Measurements from ENCODE around the gene PDPN.

PDPN gene

DNA sequence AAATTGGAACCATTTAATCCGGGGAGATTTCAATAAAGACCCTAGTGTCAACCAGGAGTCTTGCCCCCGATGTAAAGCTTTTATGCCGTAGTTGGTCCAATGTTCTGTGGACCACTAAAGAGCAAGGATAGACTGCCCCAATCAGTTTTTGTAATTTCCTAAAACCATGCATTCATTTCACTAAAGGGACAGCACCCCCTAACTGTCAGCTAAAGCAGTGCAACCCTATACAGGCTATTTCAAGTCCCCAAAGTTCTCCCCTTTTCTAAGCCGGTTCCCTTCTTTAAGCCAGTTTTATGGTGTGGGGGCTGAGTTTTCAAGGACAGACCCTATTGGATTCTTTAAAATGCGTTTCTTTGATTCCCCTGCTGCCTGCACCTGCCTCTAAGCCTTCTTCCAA is 12.7 kb upstream of the PDPN start:
- DNase-seq (ENCODE audit: low read depth): no peak
- TF ChIP-seq CTCF (IDR thresholded peaks at IDR 0.05; ENCODE audit: insufficient read depth, low read depth, low read length, missing control alignments): peak; percentile 22
- H3K4me3 ChIP-seq (ENCODE audit: low read length): no peak overlapping the region

- DNase-seq (ENCODE audit: low read depth): no peak
- TF ChIP-seq CTCF (IDR thresholded peaks at IDR 0.05; ENCODE audit: insufficient read depth, low read depth, low read length, missing control alignments): no peak
These were observed 10.0 kb upstream of the PDPN start for GRCh38 chr1:13573586-13573985.

DNA sequence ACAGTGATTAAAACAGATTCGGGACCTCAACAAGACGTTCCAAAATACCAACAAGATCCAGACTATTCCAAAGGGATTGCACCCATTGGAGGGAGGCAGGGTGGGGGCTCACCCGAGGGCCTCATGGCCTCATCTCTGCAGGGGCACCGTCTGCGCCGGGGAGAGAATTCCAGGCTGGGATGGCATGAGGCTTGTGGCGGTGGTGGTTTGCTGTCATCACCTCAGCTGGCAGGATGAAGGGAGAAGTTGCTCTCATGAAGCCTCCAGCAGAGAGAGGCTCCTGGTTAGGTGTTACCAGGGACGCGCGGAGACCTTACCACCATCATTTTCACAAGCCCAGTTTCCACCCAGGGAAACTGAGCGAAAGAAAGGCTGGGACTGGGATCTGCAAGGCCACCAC is 6.7 kb upstream of the PDPN start:
- no peak overlapping the region for H3K4me3 ChIP-seq (ENCODE audit: low read length)
- DNase-seq (ENCODE audit: low read depth): no peak
- TF ChIP-seq CTCF (IDR thresholded peaks at IDR 0.05; ENCODE audit: insufficient read depth, low read depth, low read length, missing control alignments): no peak

More at GRCh38 chr1:13573586-13573985, 10.0 kb upstream of the PDPN start:
- H3K4me3 ChIP-seq (ENCODE audit: low read length): no peak overlapping the region

DNA sequence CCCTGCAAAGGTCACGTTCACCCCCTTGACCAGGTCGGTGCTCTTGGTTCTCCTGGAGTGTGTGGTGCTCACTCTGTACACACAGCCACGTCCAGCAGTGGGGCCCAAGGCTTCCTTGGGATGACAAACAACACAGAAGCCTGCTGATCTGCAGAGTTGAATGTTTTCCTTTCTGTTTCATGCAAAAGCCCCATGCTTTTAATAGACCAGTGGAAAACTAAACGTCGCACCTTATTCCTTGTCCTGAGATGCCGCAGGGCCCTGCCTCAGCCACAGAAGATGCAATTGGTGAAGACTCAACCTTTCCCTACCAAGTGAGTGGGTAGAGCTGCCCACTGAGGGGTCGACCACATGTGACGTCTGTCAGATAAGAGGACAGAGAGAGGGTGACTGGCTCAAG is 5.8 kb upstream of the PDPN start:
- TF ChIP-seq CTCF (IDR thresholded peaks at IDR 0.05; ENCODE audit: insufficient read depth, low read depth, low read length, missing control alignments): no peak
- no peak overlapping the region for H3K4me3 ChIP-seq (ENCODE audit: low read length)
- DNase-seq (ENCODE audit: low read depth): no peak

- TF ChIP-seq CTCF (IDR thresholded peaks at IDR 0.05; ENCODE audit: insufficient read depth, low read depth, low read length, missing control alignments): no peak
- DNase-seq (ENCODE audit: low read depth): no peak
These were observed 2.2 kb upstream of the PDPN start for GRCh38 chr1:13581446-13581845.

DNA sequence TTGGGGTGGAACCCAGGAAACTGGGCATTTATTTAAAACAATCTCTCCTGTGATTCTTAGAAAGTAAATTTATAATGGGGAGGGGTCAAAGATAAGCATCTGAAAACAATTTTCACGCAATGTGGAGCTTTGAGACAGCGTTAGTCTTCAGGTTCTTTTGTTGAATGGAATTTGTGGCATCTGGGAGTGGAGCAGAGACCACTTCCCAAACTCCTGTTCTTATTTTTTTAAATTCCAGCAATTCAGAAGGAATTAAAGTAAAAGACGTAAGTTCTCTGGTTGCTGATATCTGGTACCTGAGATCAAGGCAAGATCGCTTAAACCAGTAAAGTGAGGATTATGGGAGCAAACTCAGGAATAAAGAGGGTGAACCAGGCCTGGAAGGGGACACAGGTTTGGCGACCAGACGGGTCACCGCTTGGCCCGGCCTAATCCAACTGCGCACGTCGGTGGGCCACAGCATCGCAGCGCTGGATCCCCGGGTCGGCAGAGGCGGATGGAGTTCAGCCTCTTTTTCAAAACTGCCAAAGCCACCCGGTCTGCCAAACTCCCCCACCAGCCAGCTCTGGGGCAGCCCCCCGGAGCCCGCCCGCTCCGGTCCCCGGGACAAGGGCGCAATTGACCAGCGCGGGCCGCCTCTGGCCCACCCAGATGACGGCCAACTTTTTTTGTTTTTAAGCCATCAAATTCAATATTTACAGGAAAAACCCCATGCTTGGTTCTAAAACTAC is 754 bp upstream of the PDPN start:
- TF ChIP-seq CTCF (IDR thresholded peaks at IDR 0.05; ENCODE audit: insufficient read depth, low read depth, low read length, missing control alignments): no peak
- no peak for DNase-seq (ENCODE audit: low read depth)
- H3K4me3 ChIP-seq (ENCODE audit: low read length): no peak overlapping the region

More at GRCh38 chr1:13581446-13581845, 2.2 kb upstream of the PDPN start:
- H3K4me3 ChIP-seq (ENCODE audit: low read length): no peak overlapping the region
